OCI-LY3 (cell line): ENCODE results near the gene RPL18.

Experiments used
- EZH2phosphoT487 ChIP-seq: fragments of 200-600 bp; shearing (Covaris generic); IDR thresholded peaks from 2 replicates; pipeline ENCODE4 v1.6.1; 2018; ENCODE audit warnings: antibody characterized with exemption, mixed run types, low read depth
- TF ChIP-seq, protein P1 (sequence below): fragments of 200-600, 300-600 bp; sonication (generic); IDR thresholded peaks from 2 replicates; pipeline ENCODE4 v1.5.1; 2014; ENCODE audit warnings: antibody characterized with exemption, low read length, low read depth

DNA sequence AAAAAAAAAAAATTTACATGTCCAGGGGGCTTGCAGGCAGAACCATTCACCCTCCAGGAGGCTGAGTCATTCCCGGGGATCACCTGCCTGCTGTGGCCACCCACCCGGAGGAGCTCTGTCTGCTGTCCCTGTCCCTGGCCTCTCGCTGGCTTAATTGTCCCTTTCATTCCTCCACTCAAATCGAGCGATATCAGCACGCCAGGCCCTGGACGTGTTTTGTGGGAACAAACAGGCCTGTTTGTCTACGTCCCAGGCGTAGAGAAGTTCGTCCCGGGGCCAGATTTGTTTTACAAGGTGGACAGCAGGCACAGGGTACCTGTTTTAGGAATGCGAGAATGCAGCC, 45.8 kb downstream of the RPL18 start:
- TF ChIP-seq, protein P1, sequence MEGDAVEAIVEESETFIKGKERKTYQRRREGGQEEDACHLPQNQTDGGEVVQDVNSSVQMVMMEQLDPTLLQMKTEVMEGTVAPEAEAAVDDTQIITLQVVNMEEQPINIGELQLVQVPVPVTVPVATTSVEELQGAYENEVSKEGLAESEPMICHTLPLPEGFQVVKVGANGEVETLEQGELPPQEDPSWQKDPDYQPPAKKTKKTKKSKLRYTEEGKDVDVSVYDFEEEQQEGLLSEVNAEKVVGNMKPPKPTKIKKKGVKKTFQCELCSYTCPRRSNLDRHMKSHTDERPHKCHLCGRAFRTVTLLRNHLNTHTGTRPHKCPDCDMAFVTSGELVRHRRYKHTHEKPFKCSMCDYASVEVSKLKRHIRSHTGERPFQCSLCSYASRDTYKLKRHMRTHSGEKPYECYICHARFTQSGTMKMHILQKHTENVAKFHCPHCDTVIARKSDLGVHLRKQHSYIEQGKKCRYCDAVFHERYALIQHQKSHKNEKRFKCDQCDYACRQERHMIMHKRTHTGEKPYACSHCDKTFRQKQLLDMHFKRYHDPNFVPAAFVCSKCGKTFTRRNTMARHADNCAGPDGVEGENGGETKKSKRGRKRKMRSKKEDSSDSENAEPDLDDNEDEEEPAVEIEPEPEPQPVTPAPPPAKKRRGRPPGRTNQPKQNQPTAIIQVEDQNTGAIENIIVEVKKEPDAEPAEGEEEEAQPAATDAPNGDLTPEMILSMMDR: no peak
- no peak for TF ChIP-seq EZH2phosphoT487
